ENCODE data around the gene SLC35E1. TPM values are rescaled to one million over a fixed set of nuclear protein-coding genes. Genes with fewer than 3 reads are reported as not detected.
A peak's percentile ranks its signal among the peaks of the same experiment; 100 is the strongest.
"Not testable (repeated sequence)": the region's sequence is repeated elsewhere in the genome, so short reads cannot be mapped to it uniquely, and the experiment has no call there.

The SLC35E1 gene
- total RNA-seq, 4 donors from 2014 or later = 31.0 to 56.1 (median 42.8) TPM

DNA sequence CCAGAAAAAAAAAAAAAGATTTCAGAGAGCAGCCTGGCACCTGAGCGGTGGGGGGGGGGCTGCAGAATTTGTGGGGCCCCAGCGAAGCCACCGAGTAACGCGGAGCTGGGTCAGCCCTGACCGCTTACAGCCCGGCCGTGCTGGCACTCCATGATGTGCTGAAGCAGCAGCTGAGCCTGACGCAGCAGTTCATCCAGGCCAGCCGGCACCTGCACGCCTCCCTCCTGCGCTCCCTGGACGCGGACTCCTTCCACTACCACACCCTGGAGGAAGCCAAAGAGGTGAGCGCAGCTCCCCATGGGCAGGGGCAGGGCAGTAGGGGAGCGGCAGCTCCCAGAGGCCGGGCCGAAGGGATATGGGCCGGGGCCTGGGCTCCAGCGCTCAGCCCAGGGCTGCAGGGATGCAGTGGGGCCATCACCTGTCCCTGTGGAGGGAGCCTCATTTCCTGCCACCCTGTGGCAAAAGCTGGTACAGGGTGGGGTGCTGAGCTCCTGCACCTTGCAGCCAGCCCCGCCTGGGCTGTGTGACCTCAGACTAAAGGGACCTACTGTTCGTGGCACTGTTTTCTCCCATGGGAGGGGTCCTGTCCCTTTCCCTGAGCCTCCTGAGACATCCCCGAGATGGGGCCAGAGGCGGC, 57.7 kb downstream of the SLC35E1 start:
- in situ Hi-C loops (cut with MboI; ENCODE audit: low pct_ligation_motif_present in 1 of 4, low pct_unique_long_range_greater_than_20kb in 1 of 4, low sequenced_read_pairs in 3 of 4) = no loop called here
- Histone ChIP-seq H3K4me3 (no peak overlapping the region), H3K27me3 (no peaks in the 10 kb centered on the region), H3K36me3 (peaks cover 0 to 12% (median 6%) of the 10 kb centered on the region in 4 donors), H3K27ac (no peak overlapping the region), H3K9me3 (no peaks in the 10 kb centered on the region), H3K4me1 (no peaks in the 10 kb centered on the region)
- TF ChIP-seq POLR2A (IDR thresholded peaks at IDR 0.05) (no peak), POLR2AphosphoS5 (IDR thresholded peaks at IDR 0.05) (no peak), EP300 (IDR thresholded peaks at IDR 0.05; ENCODE audit: low read depth) (no peak)
- TF ChIP-seq, protein P1, sequence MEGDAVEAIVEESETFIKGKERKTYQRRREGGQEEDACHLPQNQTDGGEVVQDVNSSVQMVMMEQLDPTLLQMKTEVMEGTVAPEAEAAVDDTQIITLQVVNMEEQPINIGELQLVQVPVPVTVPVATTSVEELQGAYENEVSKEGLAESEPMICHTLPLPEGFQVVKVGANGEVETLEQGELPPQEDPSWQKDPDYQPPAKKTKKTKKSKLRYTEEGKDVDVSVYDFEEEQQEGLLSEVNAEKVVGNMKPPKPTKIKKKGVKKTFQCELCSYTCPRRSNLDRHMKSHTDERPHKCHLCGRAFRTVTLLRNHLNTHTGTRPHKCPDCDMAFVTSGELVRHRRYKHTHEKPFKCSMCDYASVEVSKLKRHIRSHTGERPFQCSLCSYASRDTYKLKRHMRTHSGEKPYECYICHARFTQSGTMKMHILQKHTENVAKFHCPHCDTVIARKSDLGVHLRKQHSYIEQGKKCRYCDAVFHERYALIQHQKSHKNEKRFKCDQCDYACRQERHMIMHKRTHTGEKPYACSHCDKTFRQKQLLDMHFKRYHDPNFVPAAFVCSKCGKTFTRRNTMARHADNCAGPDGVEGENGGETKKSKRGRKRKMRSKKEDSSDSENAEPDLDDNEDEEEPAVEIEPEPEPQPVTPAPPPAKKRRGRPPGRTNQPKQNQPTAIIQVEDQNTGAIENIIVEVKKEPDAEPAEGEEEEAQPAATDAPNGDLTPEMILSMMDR (IDR thresholded peaks at IDR 0.05) = no peak
- 92 to 100% methylated on average over 1 to 21 of the region's 24 CpGs for WGBS, 2 donors (ENCODE audit: low coverage in 1 of 2)
- intact Hi-C loops (cut with DNase I; ENCODE audit: low total_unique reads) = loop anchor here (5.0 kb wide), 1 partner anchor 1003 kb away; no protein-coding TSS in a partner anchor
- no peak for DNase-seq

DNA sequence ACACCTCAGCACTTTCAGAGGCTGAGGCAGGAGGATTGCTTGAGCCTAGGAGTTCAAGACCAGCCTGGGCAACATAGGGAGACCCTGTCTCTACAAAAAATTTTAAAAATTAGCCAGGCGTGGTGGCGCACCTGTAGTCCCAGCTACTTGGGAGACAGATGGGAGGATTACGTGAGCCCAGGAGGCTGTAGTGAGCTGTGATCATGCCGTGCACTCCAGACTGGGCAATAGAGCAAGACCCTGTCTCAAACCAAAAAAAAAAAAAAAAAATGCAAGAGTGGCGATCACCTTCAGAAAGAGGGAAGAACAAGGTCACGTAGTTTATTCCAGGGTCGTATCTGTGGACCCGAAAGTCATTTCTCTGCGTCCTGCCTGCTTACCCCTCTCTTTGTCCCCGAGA, 59.6 kb downstream of the SLC35E1 start:
- DNase-seq; intact Hi-C loops (cut with DNase I; ENCODE audit: low total_unique reads); H3K36me3 ChIP-seq; H3K4me1 ChIP-seq; H3K27me3 ChIP-seq; H3K27ac ChIP-seq; H3K4me3 ChIP-seq; in situ Hi-C loops (cut with MboI; ENCODE audit: low pct_ligation_motif_present in 1 of 4, low pct_unique_long_range_greater_than_20kb in 1 of 4, low sequenced_read_pairs in 3 of 4); H3K9me3 ChIP-seq: not testable (repeated sequence)
- 90% methylated on average over 10 of the region's 10 CpGs; no CpG with 5 or more reads in 1 of the 2 donors for WGBS, 2 donors (ENCODE audit: low coverage in 1 of 2)

DNA sequence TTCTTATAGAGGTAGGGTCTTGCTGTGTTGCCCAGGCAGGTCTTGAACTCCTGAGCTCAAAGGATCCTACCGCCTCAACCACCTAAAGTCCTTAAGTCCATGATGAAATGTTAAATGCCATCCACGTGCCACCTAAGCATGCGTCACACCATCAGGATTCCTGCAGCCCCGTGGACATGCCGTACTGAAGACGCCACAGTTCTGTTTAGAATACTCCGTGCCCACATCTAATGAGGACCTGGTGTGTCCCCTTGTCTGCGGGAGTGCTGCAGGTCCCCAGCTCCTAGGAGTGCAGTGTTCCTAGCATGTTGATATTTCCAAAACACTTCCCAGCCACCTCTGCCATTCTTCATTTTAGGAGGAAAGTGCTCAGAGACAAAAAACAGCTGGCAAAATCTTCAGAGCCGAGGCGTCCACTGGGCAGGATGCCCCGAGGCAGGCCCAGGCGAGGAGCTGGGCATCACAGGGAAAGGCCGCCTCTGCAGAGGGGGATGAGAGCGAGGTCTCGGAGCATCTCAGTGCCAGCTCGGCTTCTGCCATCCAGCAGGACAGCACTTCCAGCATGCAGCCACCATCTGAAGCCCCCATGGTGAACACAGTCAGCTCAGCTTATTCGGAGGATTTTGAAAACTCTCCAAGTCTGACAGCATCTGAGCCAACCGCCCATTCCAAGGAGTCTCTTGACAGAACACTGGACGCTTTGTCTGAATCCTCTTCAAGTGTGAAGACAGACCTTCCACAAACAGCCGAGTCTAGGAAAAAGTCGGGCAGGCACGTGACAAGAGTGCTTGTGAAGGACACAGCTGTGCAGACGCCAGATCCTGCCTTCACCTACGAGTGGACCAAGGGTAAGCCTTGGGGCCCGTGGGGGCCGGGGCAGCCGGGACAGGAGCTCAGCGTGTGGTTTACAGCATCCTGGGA, 62.8 kb downstream of the SLC35E1 start:
- no peaks in the 10 kb centered on the region for H3K4me1 ChIP-seq
- TF ChIP-seq EP300 (IDR thresholded peaks at IDR 0.05; ENCODE audit: low read depth) = no peak
- no peak for TF ChIP-seq POLR2AphosphoS5 (IDR thresholded peaks at IDR 0.05)
- TF ChIP-seq, protein P1 (IDR thresholded peaks at IDR 0.05) = no peak
- TF ChIP-seq POLR2A (IDR thresholded peaks at IDR 0.05) = no peak
- in situ Hi-C loops (cut with MboI; ENCODE audit: low pct_ligation_motif_present in 1 of 4, low pct_unique_long_range_greater_than_20kb in 1 of 4, low sequenced_read_pairs in 3 of 4) (no loop called here), intact Hi-C loops (cut with DNase I; ENCODE audit: low total_unique reads) (no loop called here)
- 87% methylated on average over 28 of the region's 28 CpGs; no CpG with 5 or more reads in 1 of the 2 donors for WGBS, 2 donors (ENCODE audit: low coverage in 1 of 2)
- peaks cover 0 to under 1% (median 0%) of the 10 kb centered on the region in 4 donors for H3K36me3 ChIP-seq
- H3K4me3 ChIP-seq = no peak overlapping the region
- no peaks in the 10 kb centered on the region for H3K27me3 ChIP-seq
- no peak for DNase-seq
- no peaks in the 10 kb centered on the region for H3K9me3 ChIP-seq
- peak overlapping the region in 1 of 4 donors; percentile 12 for H3K27ac ChIP-seq

DNA sequence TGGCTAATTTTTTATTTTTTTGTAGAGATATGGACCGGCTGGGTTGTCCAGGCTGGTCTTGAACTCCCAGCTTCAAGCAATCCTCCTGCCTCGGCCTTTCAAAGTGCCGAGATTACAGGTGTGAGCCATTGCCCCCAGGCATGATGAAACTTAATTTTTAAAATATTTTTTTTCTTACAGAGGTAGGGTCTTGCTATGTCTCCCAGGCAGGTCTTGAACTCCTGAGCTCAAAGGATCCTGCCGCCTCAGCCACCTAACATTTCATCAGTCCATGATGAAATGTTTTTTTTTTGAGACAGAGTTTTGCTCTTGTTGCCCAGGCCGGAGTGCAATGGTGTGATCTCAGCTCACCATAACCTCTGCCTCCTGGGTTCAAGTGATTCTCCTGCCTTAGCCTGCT, 63.7 kb downstream of the SLC35E1 start:
- no peaks in the 10 kb centered on the region for H3K27me3 ChIP-seq
- intact Hi-C loops (cut with DNase I; ENCODE audit: low total_unique reads) (no loop called here), in situ Hi-C loops (cut with MboI; ENCODE audit: low pct_ligation_motif_present in 1 of 4, low pct_unique_long_range_greater_than_20kb in 1 of 4, low sequenced_read_pairs in 3 of 4) (no loop called here)
- 96 to 100% methylated on average over 1 to 5 of the region's 5 CpGs for WGBS, 2 donors (ENCODE audit: low coverage in 1 of 2)
- no peak for DNase-seq
- H3K36me3 ChIP-seq = no peaks in the 10 kb centered on the region
- H3K4me1 ChIP-seq = no peaks in the 10 kb centered on the region
- no peak overlapping the region for H3K4me3 ChIP-seq
- no peaks in the 10 kb centered on the region for H3K9me3 ChIP-seq
- TF ChIP-seq POLR2AphosphoS5 (IDR thresholded peaks at IDR 0.05) (no peak), EP300 (IDR thresholded peaks at IDR 0.05; ENCODE audit: low read depth) (no peak), POLR2A (IDR thresholded peaks at IDR 0.05) (no peak)
- TF ChIP-seq, protein P1 (IDR thresholded peaks at IDR 0.05) = no peak
- H3K27ac ChIP-seq = no peak overlapping the region

Measured in transverse colon (tissue), 4 donors.